ENCODE data around the gene SLC37A4. TPM values are rescaled to one million over a fixed set of nuclear protein-coding genes. Genes with fewer than 3 reads are reported as not detected.
"Not testable (repeated sequence)": the region's sequence is repeated elsewhere in the genome, so short reads cannot be mapped to it uniquely, and the experiment has no call there.

SLC37A4 gene
- total RNA-seq, 1 experiment from 2014 or later, result 49.3 TPM

GRCh38 chr11:118996926-118997626, 33.6 kb downstream of the SLC37A4 start:
- Histone ChIP-seq H3K27me3 (replicated peaks; ENCODE audit: insufficient read depth, low read depth, low read length, poor library complexity) (no peaks in the 10 kb centered on the region), H3K27ac (ENCODE audit: low read depth, low read length, poor library complexity, severe bottlenecking) (peak overlapping the region; percentile 67), H3K9me3 (ENCODE audit: low read depth, low read length, poor library complexity, severe bottlenecking) (no peaks in the 10 kb centered on the region), H3K36me3 (ENCODE audit: insufficient read depth, low read length, poor library complexity, severe bottlenecking) (peaks cover 22% of the 10 kb centered on the region), H3K4me3 (ENCODE audit: low read depth, low read length, poor library complexity, severe bottlenecking) (peak overlapping the region; percentile 79), H3K4me1 (ENCODE audit: insufficient read depth, low read length, poor library complexity, severe bottlenecking) (peaks cover 14% of the 10 kb centered on the region)
- POLR2A ChIA-PET (ENCODE audit: low non-redundant PET), result no interaction called here
- peak; percentile 71 for DNase-seq (ENCODE audit: low spot score)
- BruUV-seq (replicated peaks), result TSS peak; percentile 49
- intact Hi-C loops (cut with micrococcal nuclease; ENCODE audit: unreplicated experiment), result no loop called here
- CTCF ChIA-PET, result interaction anchor here (0.6 kb wide), 1 partner anchor 390 kb away, joined by 5 read pairs; no protein-coding TSS in a partner anchor
- no peak for TF ChIP-seq EZH2 (IDR thresholded peaks at IDR 0.05; ENCODE audit: borderline replicate concordance, low read depth, low read length, poor library complexity, severe bottlenecking)
- TF ChIP-seq CTCF (conservative IDR thresholded peaks at IDR 0.05; ENCODE audit: low read depth, low read length), result peak; percentile 41; the same call in 1 of the 2 replicates

GRCh38 chr11:118991486-118992038, 39.1 kb downstream of the SLC37A4 start:
- H3K9me3 ChIP-seq (ENCODE audit: low read depth, low read length, poor library complexity, severe bottlenecking); intact Hi-C loops (cut with micrococcal nuclease; ENCODE audit: unreplicated experiment); H3K4me3 ChIP-seq (ENCODE audit: low read depth, low read length, poor library complexity, severe bottlenecking); H3K4me1 ChIP-seq (ENCODE audit: insufficient read depth, low read length, poor library complexity, severe bottlenecking); DNase-seq (ENCODE audit: low spot score); BruUV-seq (replicated peaks); H3K36me3 ChIP-seq (ENCODE audit: insufficient read depth, low read length, poor library complexity, severe bottlenecking); H3K27ac ChIP-seq (ENCODE audit: low read depth, low read length, poor library complexity, severe bottlenecking); H3K27me3 ChIP-seq (replicated peaks; ENCODE audit: insufficient read depth, low read depth, low read length, poor library complexity); CTCF ChIA-PET; POLR2A ChIA-PET (ENCODE audit: low non-redundant PET): not testable (repeated sequence)

GRCh38 chr11:118988280-118988679, 42.4 kb downstream of the SLC37A4 start:
- DNase-seq (ENCODE audit: low spot score), result no peak

More at GRCh38 chr11:118988280-118988679, 42.4 kb downstream of the SLC37A4 start:
- no peak overlapping the region for H3K4me3 ChIP-seq (ENCODE audit: low read depth, low read length, poor library complexity, severe bottlenecking)
- H3K27ac ChIP-seq (ENCODE audit: low read depth, low read length, poor library complexity, severe bottlenecking), result no peak overlapping the region
- no peak for TF ChIP-seq EZH2 (IDR thresholded peaks at IDR 0.05; ENCODE audit: borderline replicate concordance, low read depth, low read length, poor library complexity, severe bottlenecking)
- TF ChIP-seq CTCF (conservative IDR thresholded peaks at IDR 0.05; ENCODE audit: low read depth, low read length), result no peak
- H3K27me3 ChIP-seq (replicated peaks; ENCODE audit: insufficient read depth, low read depth, low read length, poor library complexity), result no peaks in the 10 kb centered on the region
- H3K4me1 ChIP-seq (ENCODE audit: insufficient read depth, low read length, poor library complexity, severe bottlenecking), result no peaks in the 10 kb centered on the region
- BruUV-seq (replicated peaks), result no TSS peak
- H3K9me3 ChIP-seq (ENCODE audit: low read depth, low read length, poor library complexity, severe bottlenecking), result no peaks in the 10 kb centered on the region
- intact Hi-C loops (cut with micrococcal nuclease; ENCODE audit: unreplicated experiment), result no loop called here
- CTCF ChIA-PET, result no interaction called here
- POLR2A ChIA-PET (ENCODE audit: low non-redundant PET), result no interaction called here
- no peaks in the 10 kb centered on the region for H3K36me3 ChIP-seq (ENCODE audit: insufficient read depth, low read length, poor library complexity, severe bottlenecking)
